Left lung (tissue), 10 donors: ENCODE data around the gene GPR61. TPM values are rescaled to one million over a fixed set of nuclear protein-coding genes. Genes with fewer than 3 reads are reported as not detected.

Experiments used
- ATAC-seq: fragments of 200-7000 bp; cut with Tn5 transposase; one replicate; pipeline ENCODE4 v1.9.1; 2020; ENCODE audit warnings: moderate library complexity
- DNase-seq, 4 donors: peaks; one replicate each; pipeline ENCODE4 v3.0.0-alpha.2; 2013 to 2020
- H3K27ac ChIP-seq, 2 donors: fragments of 200-600 bp; sonication (generic) in 1 of 2; one replicate each; pipeline versions ENCODE4 v1.5.0 to v1.8.0; 2020 to 2021
- H3K27me3 ChIP-seq, 2 donors: fragments of 200-600 bp; sonication (generic) in 1 of 2; one replicate each; pipeline versions ENCODE4 v1.5.0 to v1.8.0; 2020 to 2021
- H3K36me3 ChIP-seq, 2 donors: fragments of 200-600 bp; sonication (generic) in 1 of 2; one replicate each; pipeline versions ENCODE4 v1.5.0 to v1.8.0; 2020 to 2021
- H3K4me1 ChIP-seq, 2 donors: fragments of 200-600 bp; one replicate each; pipeline ENCODE4 v1.8.0; 2021
- H3K4me3 ChIP-seq, 2 donors: fragments of 200-600 bp; sonication (generic) in 1 of 2; one replicate each; pipeline versions ENCODE4 v1.5.0 to v1.8.0; 2020 to 2021; ENCODE audit warnings: mild to moderate bottlenecking in 1 of 2
- H3K9me3 ChIP-seq, 2 donors: fragments of 200-600 bp; sonication (generic) in 1 of 2; one replicate each; pipeline versions ENCODE4 v1.5.0 to v1.8.0; 2020 to 2021
- intact Hi-C, 2 donors: fragments of 100-400 bp; cut with DNase I; formaldehyde crosslinking; loops; one replicate each; pipeline versions ENCODE4 v1.11.2 to v1.14.2; 2022
- polyA plus RNA-seq, 6 donors: library from polyadenylated mRNA; unstranded; fragments of 120-200 nt; gene quantifications; one replicate each; pipeline ENCODE4 v1.2.1, GENCODE V29; 2013; ENCODE audit not compliant: insufficient read length in 6 of 6
- total RNA-seq, 2 donors: library from RNA; stranded (reverse); fragmentation: NEBNext Ultra II Directional; extraction: Animal tissue kit (Norgen Biotek cat#: 25700); gene quantifications; one replicate each; pipeline ENCODE4 v1.2.1, GENCODE V29; 2021
- TF ChIP-seq, protein P1 (sequence below), 2 donors: fragments of 200-600 bp; sonication (generic) in 1 of 2; IDR thresholded peaks; one replicate each; pipeline versions ENCODE4 v1.5.0 to v1.8.0; 2021; ENCODE audit warnings: antibody characterized with exemption in 2 of 2
- donor health status: DM: no; HTN: yes; CAD: no.
- donor health status: DM: no; HTN: no; CAD: no.

The GPR61 gene
- total and polyA plus RNA-seq, 8 donors = 0.43 to 0.93 (median 0.69) TPM; not detected in 2

DNA sequence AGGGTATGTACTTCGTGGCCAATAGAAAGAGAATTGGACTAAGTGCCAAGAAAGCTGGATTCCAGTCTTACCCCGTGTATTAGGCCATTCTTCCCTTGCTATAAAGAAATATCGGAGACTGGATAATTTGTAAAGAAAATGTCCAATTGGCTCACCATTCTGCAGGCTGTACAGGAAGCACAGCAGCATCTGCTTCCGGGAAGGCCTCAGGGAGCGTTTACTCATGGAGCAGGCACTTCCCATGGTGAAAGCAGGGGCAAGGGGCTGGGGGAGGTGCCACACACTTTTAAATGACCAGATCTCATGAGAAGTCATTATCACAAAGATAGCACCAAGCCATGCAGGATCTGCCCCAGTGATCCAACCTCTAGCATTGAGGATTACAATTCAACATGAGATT is 22.3 kb upstream of the GPR61 start:
- H3K27me3 ChIP-seq = no peaks in the 10 kb centered on the region
- H3K27ac ChIP-seq = no peak overlapping the region
- H3K9me3 ChIP-seq = no peaks in the 10 kb centered on the region
- intact Hi-C loops = no loop called here
- no peaks in the 10 kb centered on the region for H3K4me1 ChIP-seq
- DNase-seq (no peak), ATAC-seq (no peak)
- TF ChIP-seq, protein P1, sequence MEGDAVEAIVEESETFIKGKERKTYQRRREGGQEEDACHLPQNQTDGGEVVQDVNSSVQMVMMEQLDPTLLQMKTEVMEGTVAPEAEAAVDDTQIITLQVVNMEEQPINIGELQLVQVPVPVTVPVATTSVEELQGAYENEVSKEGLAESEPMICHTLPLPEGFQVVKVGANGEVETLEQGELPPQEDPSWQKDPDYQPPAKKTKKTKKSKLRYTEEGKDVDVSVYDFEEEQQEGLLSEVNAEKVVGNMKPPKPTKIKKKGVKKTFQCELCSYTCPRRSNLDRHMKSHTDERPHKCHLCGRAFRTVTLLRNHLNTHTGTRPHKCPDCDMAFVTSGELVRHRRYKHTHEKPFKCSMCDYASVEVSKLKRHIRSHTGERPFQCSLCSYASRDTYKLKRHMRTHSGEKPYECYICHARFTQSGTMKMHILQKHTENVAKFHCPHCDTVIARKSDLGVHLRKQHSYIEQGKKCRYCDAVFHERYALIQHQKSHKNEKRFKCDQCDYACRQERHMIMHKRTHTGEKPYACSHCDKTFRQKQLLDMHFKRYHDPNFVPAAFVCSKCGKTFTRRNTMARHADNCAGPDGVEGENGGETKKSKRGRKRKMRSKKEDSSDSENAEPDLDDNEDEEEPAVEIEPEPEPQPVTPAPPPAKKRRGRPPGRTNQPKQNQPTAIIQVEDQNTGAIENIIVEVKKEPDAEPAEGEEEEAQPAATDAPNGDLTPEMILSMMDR (IDR thresholded peaks at IDR 0.05) = no peak
- no peaks in the 10 kb centered on the region for H3K36me3 ChIP-seq
- no peak overlapping the region for H3K4me3 ChIP-seq

DNA sequence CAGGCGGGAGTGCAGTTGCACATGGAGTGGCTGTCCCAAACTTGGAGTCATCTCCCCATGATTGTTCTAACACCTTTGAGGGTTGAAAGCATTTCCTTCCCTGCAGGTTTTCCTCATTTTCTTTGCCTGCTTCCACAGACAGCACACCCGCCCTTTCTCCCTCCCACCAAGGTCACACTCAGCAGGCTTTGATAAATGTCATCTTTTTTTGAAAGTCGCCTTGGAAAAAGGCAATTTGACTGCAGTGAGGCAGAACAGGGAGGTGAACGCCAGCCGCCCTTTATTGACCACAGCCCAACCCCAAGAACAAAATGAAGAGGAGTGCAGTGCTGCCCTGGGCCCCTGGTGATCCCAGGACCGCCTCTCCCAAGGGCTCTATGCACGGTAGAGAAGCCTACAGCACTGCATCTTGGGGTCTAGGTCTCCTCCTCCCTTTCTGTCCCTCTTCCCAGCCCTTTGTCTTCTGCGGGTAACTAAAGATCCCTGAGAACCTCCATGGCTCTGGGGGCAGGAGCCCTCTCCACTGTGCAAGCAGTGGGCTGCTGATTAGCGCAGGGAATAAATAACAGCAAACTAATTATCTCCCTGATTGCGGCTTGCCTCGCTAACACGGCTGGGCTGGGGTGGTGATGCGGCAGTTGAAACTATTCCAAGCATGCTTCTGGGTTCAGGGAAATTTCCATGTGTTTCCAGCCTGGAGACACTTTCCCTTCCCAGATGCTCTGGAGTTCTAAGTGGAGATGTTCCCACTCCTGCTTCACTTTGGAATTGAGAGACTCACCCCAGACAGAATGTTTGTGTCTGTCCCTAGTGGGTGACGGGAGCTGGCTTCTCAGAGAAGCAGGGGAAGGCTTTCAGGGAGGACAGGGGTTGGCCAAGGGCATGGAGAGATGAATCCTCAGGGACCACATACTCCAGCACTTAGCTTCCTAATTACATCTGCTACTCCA is 18.4 kb upstream of the GPR61 start:
- intact Hi-C loops = no loop called here
- Histone ChIP-seq H3K9me3 (no peaks in the 10 kb centered on the region), H3K36me3 (no peaks in the 10 kb centered on the region), H3K27me3 (no peaks in the 10 kb centered on the region), H3K4me1 (no peaks in the 10 kb centered on the region), H3K27ac (no peak overlapping the region), H3K4me3 (no peak overlapping the region)
- ATAC-seq (no peak), DNase-seq (no peak)
- TF ChIP-seq, protein P1 (IDR thresholded peaks at IDR 0.05) = no peak

DNA sequence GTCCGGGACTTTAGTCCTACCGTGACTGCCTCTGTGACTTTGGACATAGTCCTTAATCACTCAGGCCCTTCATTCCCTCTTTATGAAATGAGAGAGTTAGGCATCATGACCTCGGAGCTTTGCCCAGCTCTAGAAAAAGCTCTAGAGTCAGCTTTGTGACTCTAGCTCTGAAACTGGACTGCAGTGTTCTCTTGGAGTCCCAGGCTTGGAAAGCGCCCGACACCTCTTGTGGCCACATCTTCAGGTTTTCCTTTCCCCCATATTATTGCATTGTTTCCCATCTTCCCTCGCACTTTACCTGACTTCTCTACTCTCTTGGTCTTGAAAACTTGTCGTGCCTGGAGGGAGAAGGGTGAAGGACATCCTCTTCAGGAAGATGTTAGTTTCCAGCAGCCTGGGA is 17.6 kb upstream of the GPR61 start:
- intact Hi-C loops = no loop called here
- no peak for ATAC-seq
- no peaks in the 10 kb centered on the region for H3K36me3 ChIP-seq
- H3K27ac ChIP-seq = no peak overlapping the region
- no peaks in the 10 kb centered on the region for H3K27me3 ChIP-seq
- no peaks in the 10 kb centered on the region for H3K9me3 ChIP-seq
- TF ChIP-seq, protein P1 (IDR thresholded peaks at IDR 0.05) = no peak
- no peak overlapping the region for H3K4me3 ChIP-seq
- H3K4me1 ChIP-seq = no peaks in the 10 kb centered on the region
- no peak for DNase-seq

DNA sequence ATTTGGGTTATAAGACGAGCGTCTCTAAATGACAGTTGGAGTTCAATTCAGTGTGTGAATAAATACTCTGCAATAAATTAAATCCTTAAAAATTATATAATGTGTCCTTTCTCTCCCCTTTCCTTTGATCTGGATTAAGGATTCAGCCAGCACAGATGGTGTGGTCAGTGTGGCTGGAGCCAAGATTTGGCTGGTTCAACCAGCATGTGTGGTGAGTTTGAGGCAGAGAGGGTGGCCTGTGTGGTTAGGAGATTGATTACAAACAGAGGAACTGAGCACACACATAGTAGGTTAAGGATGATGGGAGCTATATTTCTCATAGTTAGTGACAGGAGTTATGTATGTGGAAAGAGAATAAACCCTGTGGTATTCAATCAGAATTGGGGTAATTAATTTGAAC is 16.0 kb upstream of the GPR61 start:
- H3K9me3 ChIP-seq = no peaks in the 10 kb centered on the region
- ATAC-seq (no peak), DNase-seq (no peak)
- H3K4me3 ChIP-seq = no peak overlapping the region
- no peaks in the 10 kb centered on the region for H3K36me3 ChIP-seq
- H3K27me3 ChIP-seq = no peaks in the 10 kb centered on the region
- intact Hi-C loops = no loop called here
- no peak overlapping the region for H3K27ac ChIP-seq
- no peaks in the 10 kb centered on the region for H3K4me1 ChIP-seq
- TF ChIP-seq, protein P1 (IDR thresholded peaks at IDR 0.05) = no peak

DNA sequence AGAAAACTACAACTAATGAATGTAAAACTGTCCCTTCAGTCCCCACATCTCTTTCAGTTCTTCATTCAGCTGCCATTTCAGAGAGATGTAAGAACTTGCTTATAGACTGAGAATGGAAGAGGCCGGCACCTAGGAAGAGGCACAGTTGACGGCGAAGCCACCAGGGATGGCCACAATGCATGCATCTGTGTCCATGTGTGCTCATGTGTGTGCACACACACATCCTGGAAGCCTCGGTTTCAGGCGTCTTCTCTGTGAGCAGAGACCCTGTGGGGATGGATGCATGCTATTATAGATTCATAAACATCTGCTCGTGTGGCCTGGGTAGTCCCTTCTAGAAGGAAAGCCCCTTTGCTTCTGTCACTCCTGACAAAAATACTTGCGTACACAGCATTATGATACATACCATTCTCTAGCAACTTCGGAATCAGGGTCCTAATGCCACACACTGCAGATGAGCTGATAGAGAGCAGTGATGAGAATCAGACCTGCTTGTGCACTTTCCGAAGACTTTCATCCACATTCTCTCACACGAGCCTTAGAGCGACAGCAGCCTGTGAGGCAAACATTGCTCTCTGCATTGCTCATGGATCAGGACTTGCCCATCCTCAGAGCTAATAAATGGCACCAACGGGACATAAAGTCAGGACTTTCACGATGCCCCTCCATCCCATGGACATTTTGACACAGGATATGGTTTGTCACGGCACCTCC is 12.4 kb upstream of the GPR61 start:
- no peaks in the 10 kb centered on the region for H3K27me3 ChIP-seq
- TF ChIP-seq, protein P1 (IDR thresholded peaks at IDR 0.05) = no peak
- intact Hi-C loops = no loop called here
- H3K27ac ChIP-seq = no peak overlapping the region
- no peak overlapping the region for H3K4me3 ChIP-seq
- H3K36me3 ChIP-seq = no peaks in the 10 kb centered on the region
- H3K9me3 ChIP-seq = no peaks in the 10 kb centered on the region
- ATAC-seq = no peak
- peaks cover 0 to 5% of the 10 kb centered on the region in 2 donors for H3K4me1 ChIP-seq
- DNase-seq = no peak
